Body of pancreas (tissue), 4 donors: ENCODE results near the gene CACNG6.

Experiments used
- POLR2A ChIP-seq, 3 donors: fragments of 450-650 bp; IDR thresholded peaks; one replicate each; pipeline ENCODE4 v1.6.1; 2016; ENCODE audit warnings: antibody characterized with exemption in 3 of 3, mild to moderate bottlenecking in 2 of 3
- TF ChIP-seq, protein P1 (sequence below), 7 experiments: fragments of 450-650 bp in 4 of 7; fragments of 200-600 bp in 3 of 7; sonication (generic) in 3 of 7; IDR thresholded peaks; one replicate each; pipeline ENCODE4 v1.5.1; 2016 to 2019; ENCODE audit warnings: antibody characterized with exemption in 7 of 7

DNA sequence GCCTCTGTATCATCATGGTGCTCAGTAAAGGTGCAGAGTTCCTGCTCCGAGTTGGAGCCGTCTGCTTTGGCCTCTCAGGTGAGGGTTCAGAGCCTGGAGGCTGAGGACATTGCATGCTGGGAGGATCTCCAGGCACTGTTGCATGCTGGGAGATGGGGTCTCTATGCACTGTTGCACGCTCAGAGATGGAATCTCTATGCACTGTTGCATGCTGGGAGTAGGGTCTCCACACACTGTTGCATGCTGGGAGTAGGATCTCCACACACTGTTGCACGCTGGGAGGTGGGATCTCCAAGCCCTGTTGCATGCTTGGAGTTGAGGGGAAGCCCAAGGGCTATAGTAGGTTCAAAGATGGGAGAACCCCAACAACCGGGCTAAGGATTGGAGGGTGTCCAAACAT lies 8.3 kb downstream of the CACNG6 start:
- TF ChIP-seq, protein P1, sequence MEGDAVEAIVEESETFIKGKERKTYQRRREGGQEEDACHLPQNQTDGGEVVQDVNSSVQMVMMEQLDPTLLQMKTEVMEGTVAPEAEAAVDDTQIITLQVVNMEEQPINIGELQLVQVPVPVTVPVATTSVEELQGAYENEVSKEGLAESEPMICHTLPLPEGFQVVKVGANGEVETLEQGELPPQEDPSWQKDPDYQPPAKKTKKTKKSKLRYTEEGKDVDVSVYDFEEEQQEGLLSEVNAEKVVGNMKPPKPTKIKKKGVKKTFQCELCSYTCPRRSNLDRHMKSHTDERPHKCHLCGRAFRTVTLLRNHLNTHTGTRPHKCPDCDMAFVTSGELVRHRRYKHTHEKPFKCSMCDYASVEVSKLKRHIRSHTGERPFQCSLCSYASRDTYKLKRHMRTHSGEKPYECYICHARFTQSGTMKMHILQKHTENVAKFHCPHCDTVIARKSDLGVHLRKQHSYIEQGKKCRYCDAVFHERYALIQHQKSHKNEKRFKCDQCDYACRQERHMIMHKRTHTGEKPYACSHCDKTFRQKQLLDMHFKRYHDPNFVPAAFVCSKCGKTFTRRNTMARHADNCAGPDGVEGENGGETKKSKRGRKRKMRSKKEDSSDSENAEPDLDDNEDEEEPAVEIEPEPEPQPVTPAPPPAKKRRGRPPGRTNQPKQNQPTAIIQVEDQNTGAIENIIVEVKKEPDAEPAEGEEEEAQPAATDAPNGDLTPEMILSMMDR (IDR thresholded peaks at IDR 0.05) = no peak
- no peak for TF ChIP-seq POLR2A (IDR thresholded peaks at IDR 0.05)
